GM12892 (cell line): ENCODE data around the gene LYL1.

Experiments used
- POLR2A ChIP-seq: IDR thresholded peaks from 2 replicates; pipeline ENCODE4 v1.6.1; 2011; ENCODE audit warnings: low read depth, low read length, control low read depth
- POLR2AphosphoS5 ChIP-seq: IDR thresholded peaks from 2 replicates; pipeline ENCODE4 v1.6.1; 2011; ENCODE audit warnings: low read depth, low read length, control low read depth
- TAF1 ChIP-seq: IDR thresholded peaks from 2 replicates; pipeline ENCODE4 v1.6.1; 2011; ENCODE audit warnings: low read depth, mild to moderate bottlenecking, control low read depth, low read length, borderline replicate concordance

- TF ChIP-seq TAF1 (no peak), POLR2AphosphoS5 (no peak), POLR2A (no peak)
Observed at GRCh38 chr19:13093407-13094105, 9.1 kb downstream of the LYL1 start.
